WI38 (cell line): ENCODE measurements around the gene GAB2.

Experiments used
- H3K4me3 ChIP-seq: 2 replicates; pipeline ENCODE4 v1.5.1; 2011; ENCODE audit warnings: low read depth, mild to moderate bottlenecking, control low read depth, low read length
- CTCF ChIP-seq: IDR thresholded peaks from 2 replicates; pipeline ENCODE4 v1.5.1; 2012; ENCODE audit warnings: low read depth, mild to moderate bottlenecking, control low read depth, low read length

The GAB2 gene

DNA sequence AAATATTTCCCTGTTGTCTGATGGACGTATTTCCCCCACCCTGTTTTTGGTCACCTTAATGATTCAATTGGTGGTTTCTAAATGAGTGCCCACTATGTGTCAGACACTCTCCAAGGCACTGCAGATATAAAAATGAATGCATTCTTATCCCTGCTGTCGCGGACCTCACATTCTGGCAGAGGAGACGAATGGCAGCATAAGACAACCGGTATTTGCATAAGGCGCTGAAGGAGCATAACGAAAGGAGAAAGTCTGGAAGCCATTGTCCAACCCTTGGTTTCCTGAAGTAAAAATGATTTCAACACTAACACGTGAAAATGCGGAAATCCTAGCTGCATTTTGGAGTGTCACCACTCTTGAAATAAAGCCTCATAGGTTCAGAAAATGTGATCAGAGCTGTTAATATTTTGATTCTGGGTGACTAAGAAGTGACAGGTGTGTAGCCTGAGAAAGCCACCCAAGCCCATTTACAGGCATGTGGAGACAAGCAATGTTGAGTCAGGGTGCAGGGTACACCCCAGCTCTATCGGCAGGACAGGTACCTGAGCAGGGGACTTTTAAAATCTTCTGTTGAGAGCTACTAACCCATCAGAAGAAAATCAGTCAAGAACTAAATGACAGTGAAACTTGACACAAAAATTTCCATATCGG is 10.1 kb upstream of the GAB2 start:
- TF ChIP-seq CTCF, result no peak
- no peak overlapping the region for H3K4me3 ChIP-seq

DNA sequence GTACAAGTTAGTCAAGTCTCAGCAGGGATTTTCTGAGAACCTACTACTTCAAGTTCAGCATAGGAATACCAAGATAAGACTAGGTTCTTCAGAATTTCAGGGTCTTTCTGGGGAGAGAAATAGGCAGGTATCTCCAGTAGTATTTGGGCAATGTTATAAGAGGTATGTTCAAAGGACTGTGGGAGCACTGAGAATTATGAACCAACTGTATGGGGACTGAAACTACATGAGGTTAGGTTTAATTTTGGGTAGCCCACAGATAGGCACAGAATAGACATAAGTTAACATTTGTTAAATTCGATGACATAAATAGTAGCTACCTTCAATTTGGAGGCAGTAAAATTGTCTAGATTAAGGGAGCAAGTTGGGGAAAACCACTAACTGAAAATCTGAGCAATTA is 9.2 kb upstream of the GAB2 start:
- no peak overlapping the region for H3K4me3 ChIP-seq
- no peak for TF ChIP-seq CTCF

DNA sequence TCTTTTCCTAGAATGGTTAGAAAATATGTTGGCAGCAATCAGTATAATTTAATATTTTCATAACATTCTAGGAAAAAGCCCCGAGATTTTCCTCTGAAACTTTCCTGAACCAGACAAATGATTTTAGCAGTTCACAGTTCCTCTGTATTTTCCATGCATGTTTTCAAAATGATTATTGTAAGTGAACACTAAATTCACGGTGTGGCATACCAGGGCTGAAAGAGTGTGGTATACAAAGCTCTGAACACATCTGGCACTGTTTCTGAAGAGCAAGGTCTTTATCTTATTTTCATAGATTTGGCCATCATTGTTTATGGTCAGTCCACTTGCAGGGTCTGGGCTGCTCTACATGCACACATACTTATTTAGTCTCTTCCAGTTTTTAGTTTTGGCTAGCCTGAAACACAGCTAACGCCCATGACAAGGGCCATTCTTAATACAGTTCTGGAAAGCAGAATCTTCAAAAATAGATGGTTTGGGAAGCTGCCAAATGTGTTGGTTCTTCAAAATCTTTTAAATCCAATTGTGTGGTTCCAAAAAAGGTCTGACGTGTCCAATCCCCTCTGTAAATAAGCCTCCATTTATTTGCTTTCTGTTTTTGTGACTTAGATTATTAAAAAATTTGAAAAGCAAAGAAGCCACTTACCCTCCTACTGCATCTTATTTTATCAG is 7.9 kb upstream of the GAB2 start:
- no peak overlapping the region for H3K4me3 ChIP-seq
- no peak for TF ChIP-seq CTCF

- H3K4me3 ChIP-seq, result no peak overlapping the region
Measured at GRCh38 chr11:78424334-78425270, 7.0 kb upstream of the GAB2 start.

DNA sequence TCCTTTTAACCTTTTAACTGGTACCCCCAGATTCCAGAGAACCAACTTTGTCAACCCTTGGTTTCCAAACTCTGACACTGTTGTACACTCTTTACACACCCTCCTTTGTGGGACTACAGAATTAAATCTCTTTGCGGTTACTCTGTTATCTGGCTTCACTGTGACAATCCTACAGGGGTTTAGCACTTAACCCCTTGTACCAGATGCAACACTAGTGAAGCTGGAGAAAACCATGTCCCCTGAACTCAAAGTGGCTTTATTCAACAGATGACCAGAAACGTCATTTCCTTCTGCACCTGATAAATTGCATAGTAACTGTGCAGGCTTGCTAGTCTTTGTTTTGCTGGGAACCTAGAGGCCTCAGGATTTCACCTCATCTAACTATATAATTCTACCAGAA is 5.6 kb upstream of the GAB2 start:
- H3K4me3 ChIP-seq, result no peak overlapping the region
- no peak for TF ChIP-seq CTCF

More at GRCh38 chr11:78424334-78425270, 7.0 kb upstream of the GAB2 start:
- TF ChIP-seq CTCF, result no peak

DNA sequence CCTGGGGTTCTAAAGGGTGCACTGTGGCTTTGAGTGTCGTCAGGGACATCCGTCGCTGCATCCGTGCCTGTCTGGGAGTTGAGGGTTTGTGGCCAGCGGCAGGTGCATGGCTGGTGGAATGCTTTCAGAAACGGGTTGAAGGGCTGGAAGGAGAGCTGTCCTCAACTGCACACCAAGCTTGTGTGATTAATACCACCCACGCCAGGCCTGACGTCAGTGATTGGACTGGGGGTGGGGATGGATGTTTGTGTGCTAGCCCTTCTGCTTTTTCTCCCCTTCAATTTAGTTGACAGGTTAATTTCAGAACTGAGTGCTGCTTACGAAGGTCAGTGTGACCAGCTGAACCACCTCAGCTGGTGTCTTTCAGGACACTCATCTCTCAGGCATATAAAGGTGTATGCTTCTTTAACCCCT is 3.2 kb upstream of the GAB2 start:
- no peak overlapping the region for H3K4me3 ChIP-seq
- no peak for TF ChIP-seq CTCF
